GM23338 (cell line): ENCODE results near the gene MCM9. TPM values are rescaled to one million over a fixed set of nuclear protein-coding genes. Genes with fewer than 3 reads are reported as not detected.

Experiments used
- ATAC-seq: fragments of 200-7000 bp; cut with Tn5 transposase; 3 replicates; pipeline ENCODE4 v1.9.1; 2020
- DNase-seq: peaks from one replicate; pipeline ENCODE4 v3.0.0-alpha.2; 2015; ENCODE audit warnings: low spot score
- H2AFZ ChIP-seq: fragments of 200-600 bp; sonication (generic); 2 replicates; pipeline ENCODE4 v1.8.0; 2016; ENCODE audit warnings: antibody characterized with exemption, mild to moderate bottlenecking, moderate library complexity
- H3F3A ChIP-seq: fragments of 200-600 bp; sonication (generic); replicated peaks from 2 replicates; pipeline ENCODE4 v1.8.0; 2017; ENCODE audit warnings: antibody characterized with exemption, mixed run types, low read depth
- H3K27ac ChIP-seq: fragments of 200-600 bp; sonication (generic); 2 replicates; pipeline ENCODE4 v1.6.1; 2016; ENCODE audit warnings: low read depth
- H3K27me3 ChIP-seq: fragments of 200-600 bp; sonication (generic); 2 replicates; pipeline ENCODE4 v1.8.0; 2016; ENCODE audit warnings: mild to moderate bottlenecking, mixed run types, moderate library complexity; ENCODE audit not compliant: insufficient read depth
- H3K36me3 ChIP-seq: fragments of 200-600 bp; sonication (generic); 2 replicates; pipeline ENCODE4 v1.8.0; 2016; ENCODE audit warnings: mild to moderate bottlenecking; ENCODE audit not compliant: insufficient read depth
- H3K4me1 ChIP-seq: fragments of 200-600 bp; sonication (generic); 2 replicates; pipeline ENCODE4 v1.8.0; 2016; ENCODE audit warnings: mild to moderate bottlenecking, moderate library complexity; ENCODE audit not compliant: insufficient read depth
- H3K4me2 ChIP-seq: fragments of 200-600 bp; sonication (generic); 2 replicates; pipeline ENCODE4 v1.7.1; 2017; ENCODE audit warnings: mixed run types
- H3K4me3 ChIP-seq: fragments of 200-600 bp; sonication (generic); 2 replicates; pipeline ENCODE4 v1.6.1; 2016; ENCODE audit warnings: mixed run types
- H3K79me2 ChIP-seq: fragments of 200-600 bp; sonication (generic); replicated peaks from 2 replicates; pipeline ENCODE4 v1.8.0; 2017; ENCODE audit warnings: mild to moderate bottlenecking; ENCODE audit not compliant: insufficient read depth
- H3K9me2 ChIP-seq: fragments of 200-600 bp; sonication (generic); 2 replicates; pipeline ENCODE4 v1.8.0; 2017; ENCODE audit not compliant: insufficient read depth
- H4K20me1 ChIP-seq: fragments of 200-600 bp; sonication (generic); replicated peaks from 2 replicates; pipeline ENCODE4 v1.8.0; 2017; ENCODE audit warnings: mild to moderate bottlenecking; ENCODE audit not compliant: insufficient read depth
- H3K27ac Mint-ChIP-seq: 2 replicates; pipeline ENCODE4 v1.8.0; 2020; ENCODE audit warnings: inconsistent platforms, mild to moderate bottlenecking, moderate library complexity, mixed read lengths
- H3K27me3 Mint-ChIP-seq: 3 replicates; pipeline ENCODE4 v1.8.0; 2022; ENCODE audit warnings: low read depth, mild to moderate bottlenecking, moderate library complexity, mixed read lengths, inconsistent platforms; ENCODE audit not compliant: insufficient read depth, poor library complexity
- H3K36me3 Mint-ChIP-seq: 3 replicates; pipeline ENCODE4 v1.8.0; 2021; ENCODE audit warnings: low read depth, mild to moderate bottlenecking, inconsistent platforms, moderate library complexity, mixed read lengths
- H3K4me1 Mint-ChIP-seq: 3 replicates; pipeline ENCODE4 v1.8.0; 2020; ENCODE audit warnings: mild to moderate bottlenecking, inconsistent platforms, mixed read lengths
- H3K4me3 Mint-ChIP-seq: 3 replicates; pipeline ENCODE4 v1.8.0; 2021; ENCODE audit warnings: moderate library complexity, mild to moderate bottlenecking, inconsistent platforms, mixed read lengths
- H3K9me3 Mint-ChIP-seq: 3 replicates; pipeline ENCODE4 v1.8.0; 2020; ENCODE audit warnings: moderate library complexity, mild to moderate bottlenecking, inconsistent platforms, mixed read lengths
- CREB1 ChIP-seq: fragments of 250-450 bp; sonication (Bioruptor Pico); IDR thresholded peaks from 2 replicates; pipeline ENCODE4 v1.5.0; 2020; ENCODE audit warnings: low read depth, mild to moderate bottlenecking, moderate library complexity
- EZH2 ChIP-seq: fragments of 200-600 bp; sonication (generic); IDR thresholded peaks from one replicate; pipeline ENCODE4 v1.8.0; 2017; ENCODE audit warnings: antibody characterized with exemption, mild to moderate bottlenecking, low read depth; ENCODE audit not compliant: unreplicated experiment
- EZH2phosphoT487 ChIP-seq: fragments of 200-600 bp; sonication (generic); IDR thresholded peaks from one replicate; pipeline ENCODE4 v1.8.1; 2018; ENCODE audit warnings: antibody characterized with exemption; ENCODE audit not compliant: unreplicated experiment
- JUNB ChIP-seq: IDR thresholded peaks from one replicate; pipeline ENCODE4 v1.6.1; 2016; ENCODE audit warnings: antibody characterized with exemption; ENCODE audit not compliant: unreplicated experiment
- POLR2AphosphoS5 ChIP-seq: IDR thresholded peaks from 2 replicates; pipeline ENCODE4 v1.6.1; 2016; ENCODE audit warnings: antibody characterized with exemption, low read depth
- STAT1 ChIP-seq: IDR thresholded peaks from one replicate; pipeline ENCODE4 v1.6.1; 2016; ENCODE audit warnings: antibody characterized with exemption; ENCODE audit not compliant: unreplicated experiment
- ZNF331 ChIP-seq: fragments of 250-450 bp; sonication (Bioruptor Pico); IDR thresholded peaks from 2 replicates; pipeline ENCODE4 v1.5.0; 2020; ENCODE audit warnings: low read depth, mild to moderate bottlenecking, moderate library complexity
- polyA plus RNA-seq: library from polyadenylated mRNA; unstranded; fragments of >200 nt; fragmentation: Nextera tagmentation; extraction: Ambion mirVana; gene quantifications from 2 replicates; pipeline ENCODE4 v1.2.1, GENCODE V29; 2016
- total RNA-seq: library from RNA; depleted of rRNA; stranded (reverse); fragments of >200 nt; shearing (Covaris generic); gene quantifications from 2 replicates; pipeline ENCODE4 v1.2.3, GENCODE V29; 2014
- TF ChIP-seq, protein P1 (sequence below): IDR thresholded peaks from one replicate; pipeline ENCODE4 v1.6.1; 2018; ENCODE audit warnings: antibody characterized with exemption; ENCODE audit not compliant: unreplicated experiment
- TF ChIP-seq, protein P2 (sequence below), 2 experiments: fragments of 200-600 bp in 1 of 2; sonication (generic) in 1 of 2; conservative IDR thresholded peaks; 2 replicates each; pipeline versions ENCODE4 v1.5.1 to v1.6.1; 2016 to 2017; ENCODE audit warnings: antibody characterized with exemption in 2 of 2, low read depth in 2 of 2, mild to moderate bottlenecking in 2 of 2, moderate library complexity in 1 of 2
- TF ChIP-seq, protein P3 (sequence below): IDR thresholded peaks from 2 replicates; pipeline ENCODE4 v1.6.1; 2016; ENCODE audit warnings: antibody characterized with exemption

Gene MCM9
- total and polyA plus RNA-seq, 2 experiments from 2014 or later: 14.9 to 16.6 TPM

DNA sequence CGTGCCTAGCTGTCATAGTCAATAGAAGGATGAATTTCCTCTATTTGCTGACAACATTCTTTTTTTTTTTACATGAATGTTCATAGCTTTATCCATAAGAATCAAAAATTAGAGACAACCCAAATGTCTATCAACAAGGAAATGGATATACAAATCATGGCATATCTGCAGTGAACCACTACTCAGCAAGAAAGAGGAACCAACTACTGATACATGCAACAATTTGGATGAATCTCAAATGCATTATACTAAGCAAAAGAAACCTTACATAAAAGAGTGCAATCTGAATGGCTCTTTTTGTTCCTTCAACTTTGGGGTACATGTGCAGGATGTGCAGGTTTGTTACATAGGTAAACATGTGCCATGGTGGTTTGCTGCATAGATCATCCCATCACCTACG lies 17.7 kb upstream of the MCM9 start (continued):
- no peak for TF ChIP-seq STAT1
- TF ChIP-seq CREB1 (CRISPR knock-in tag): no peak
- TF ChIP-seq POLR2AphosphoS5: no peak
- TF ChIP-seq, protein P1, sequence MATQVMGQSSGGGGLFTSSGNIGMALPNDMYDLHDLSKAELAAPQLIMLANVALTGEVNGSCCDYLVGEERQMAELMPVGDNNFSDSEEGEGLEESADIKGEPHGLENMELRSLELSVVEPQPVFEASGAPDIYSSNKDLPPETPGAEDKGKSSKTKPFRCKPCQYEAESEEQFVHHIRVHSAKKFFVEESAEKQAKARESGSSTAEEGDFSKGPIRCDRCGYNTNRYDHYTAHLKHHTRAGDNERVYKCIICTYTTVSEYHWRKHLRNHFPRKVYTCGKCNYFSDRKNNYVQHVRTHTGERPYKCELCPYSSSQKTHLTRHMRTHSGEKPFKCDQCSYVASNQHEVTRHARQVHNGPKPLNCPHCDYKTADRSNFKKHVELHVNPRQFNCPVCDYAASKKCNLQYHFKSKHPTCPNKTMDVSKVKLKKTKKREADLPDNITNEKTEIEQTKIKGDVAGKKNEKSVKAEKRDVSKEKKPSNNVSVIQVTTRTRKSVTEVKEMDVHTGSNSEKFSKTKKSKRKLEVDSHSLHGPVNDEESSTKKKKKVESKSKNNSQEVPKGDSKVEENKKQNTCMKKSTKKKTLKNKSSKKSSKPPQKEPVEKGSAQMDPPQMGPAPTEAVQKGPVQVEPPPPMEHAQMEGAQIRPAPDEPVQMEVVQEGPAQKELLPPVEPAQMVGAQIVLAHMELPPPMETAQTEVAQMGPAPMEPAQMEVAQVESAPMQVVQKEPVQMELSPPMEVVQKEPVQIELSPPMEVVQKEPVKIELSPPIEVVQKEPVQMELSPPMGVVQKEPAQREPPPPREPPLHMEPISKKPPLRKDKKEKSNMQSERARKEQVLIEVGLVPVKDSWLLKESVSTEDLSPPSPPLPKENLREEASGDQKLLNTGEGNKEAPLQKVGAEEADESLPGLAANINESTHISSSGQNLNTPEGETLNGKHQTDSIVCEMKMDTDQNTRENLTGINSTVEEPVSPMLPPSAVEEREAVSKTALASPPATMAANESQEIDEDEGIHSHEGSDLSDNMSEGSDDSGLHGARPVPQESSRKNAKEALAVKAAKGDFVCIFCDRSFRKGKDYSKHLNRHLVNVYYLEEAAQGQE: no peak
- TF ChIP-seq ZNF331: no peak
- TF ChIP-seq, protein P2, sequence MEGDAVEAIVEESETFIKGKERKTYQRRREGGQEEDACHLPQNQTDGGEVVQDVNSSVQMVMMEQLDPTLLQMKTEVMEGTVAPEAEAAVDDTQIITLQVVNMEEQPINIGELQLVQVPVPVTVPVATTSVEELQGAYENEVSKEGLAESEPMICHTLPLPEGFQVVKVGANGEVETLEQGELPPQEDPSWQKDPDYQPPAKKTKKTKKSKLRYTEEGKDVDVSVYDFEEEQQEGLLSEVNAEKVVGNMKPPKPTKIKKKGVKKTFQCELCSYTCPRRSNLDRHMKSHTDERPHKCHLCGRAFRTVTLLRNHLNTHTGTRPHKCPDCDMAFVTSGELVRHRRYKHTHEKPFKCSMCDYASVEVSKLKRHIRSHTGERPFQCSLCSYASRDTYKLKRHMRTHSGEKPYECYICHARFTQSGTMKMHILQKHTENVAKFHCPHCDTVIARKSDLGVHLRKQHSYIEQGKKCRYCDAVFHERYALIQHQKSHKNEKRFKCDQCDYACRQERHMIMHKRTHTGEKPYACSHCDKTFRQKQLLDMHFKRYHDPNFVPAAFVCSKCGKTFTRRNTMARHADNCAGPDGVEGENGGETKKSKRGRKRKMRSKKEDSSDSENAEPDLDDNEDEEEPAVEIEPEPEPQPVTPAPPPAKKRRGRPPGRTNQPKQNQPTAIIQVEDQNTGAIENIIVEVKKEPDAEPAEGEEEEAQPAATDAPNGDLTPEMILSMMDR (conservative IDR thresholded peaks at IDR 0.05; ENCODE audit: low read depth in 2 of 2): no peak
- no peak for TF ChIP-seq EZH2phosphoT487

DNA sequence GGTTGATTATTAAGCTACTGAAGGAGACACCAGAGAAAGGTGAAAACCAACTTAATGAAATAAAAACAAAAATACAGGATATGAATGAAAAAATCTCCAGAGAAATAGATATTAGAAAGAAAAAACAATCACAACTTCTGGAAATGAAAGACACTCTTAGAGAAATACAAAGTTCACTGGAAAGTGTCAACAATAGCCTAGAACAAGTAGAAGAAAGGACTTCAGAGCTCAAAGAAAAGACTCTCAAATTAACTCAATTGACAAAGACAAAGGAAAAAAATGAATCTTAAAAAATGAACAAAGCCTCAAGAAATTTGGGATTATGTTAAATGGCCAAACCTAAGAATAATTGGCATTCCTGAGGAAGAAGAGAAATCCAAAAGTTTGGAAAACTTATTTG lies 10.3 kb upstream of the MCM9 start:
- Histone ChIP-seq H3K4me3 (no peak overlapping the region), H3K4me2 (no peak overlapping the region), H3K36me3 (no peaks in the 10 kb centered on the region), H3K79me2 (peaks cover 9% of the 10 kb centered on the region), H3F3A (no peaks in the 10 kb centered on the region), H2AFZ (no peak overlapping the region), H4K20me1 (no peaks in the 10 kb centered on the region), H3K4me1 (no peaks in the 10 kb centered on the region), H3K27ac (no peak overlapping the region), H3K27me3 (no peaks in the 10 kb centered on the region), H3K9me2 (no peaks in the 10 kb centered on the region)
- Mint-ChIP-seq H3K27me3 (peaks cover 6% of the 10 kb centered on the region), H3K9me3 (peaks cover 80% of the 10 kb centered on the region), H3K36me3 (peaks cover 60% of the 10 kb centered on the region; the same call in 2 of the 3 replicates), H3K27ac (no peak overlapping the region), H3K4me3 (no peak overlapping the region), H3K4me1 (no peaks in the 10 kb centered on the region)
- DNase-seq (no peak), ATAC-seq (no peak)
- TF ChIP-seq, protein P1: no peak
- TF ChIP-seq EZH2phosphoT487 (no peak), POLR2AphosphoS5 (no peak), JUNB (no peak), ZNF331 (no peak), CREB1 (CRISPR knock-in tag) (no peak), EZH2 (no peak), STAT1 (no peak)
- TF ChIP-seq, protein P3, sequence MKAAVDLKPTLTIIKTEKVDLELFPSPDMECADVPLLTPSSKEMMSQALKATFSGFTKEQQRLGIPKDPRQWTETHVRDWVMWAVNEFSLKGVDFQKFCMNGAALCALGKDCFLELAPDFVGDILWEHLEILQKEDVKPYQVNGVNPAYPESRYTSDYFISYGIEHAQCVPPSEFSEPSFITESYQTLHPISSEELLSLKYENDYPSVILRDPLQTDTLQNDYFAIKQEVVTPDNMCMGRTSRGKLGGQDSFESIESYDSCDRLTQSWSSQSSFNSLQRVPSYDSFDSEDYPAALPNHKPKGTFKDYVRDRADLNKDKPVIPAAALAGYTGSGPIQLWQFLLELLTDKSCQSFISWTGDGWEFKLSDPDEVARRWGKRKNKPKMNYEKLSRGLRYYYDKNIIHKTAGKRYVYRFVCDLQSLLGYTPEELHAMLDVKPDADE: no peak
- TF ChIP-seq, protein P2 (conservative IDR thresholded peaks at IDR 0.05; ENCODE audit: low read depth in 2 of 2): no peak
